GM23338 (cell line): ENCODE results near the gene RAPGEF3. TPM values are rescaled to one million over a fixed set of nuclear protein-coding genes. Genes with fewer than 3 reads are reported as not detected.

Experiments
- ATAC-seq: fragments of 200-7000 bp; cut with Tn5 transposase; 3 replicates; pipeline ENCODE4 v1.9.1; 2020
- DNase-seq: peaks from one replicate; pipeline ENCODE4 v3.0.0-alpha.2; 2015; ENCODE audit warnings: low spot score
- H2AFZ ChIP-seq: fragments of 200-600 bp; sonication (generic); 2 replicates; pipeline ENCODE4 v1.8.0; 2016; ENCODE audit warnings: antibody characterized with exemption, mild to moderate bottlenecking, moderate library complexity
- H3F3A ChIP-seq: fragments of 200-600 bp; sonication (generic); replicated peaks from 2 replicates; pipeline ENCODE4 v1.8.0; 2017; ENCODE audit warnings: antibody characterized with exemption, mixed run types, low read depth
- H3K27ac ChIP-seq: fragments of 200-600 bp; sonication (generic); 2 replicates; pipeline ENCODE4 v1.6.1; 2016; ENCODE audit warnings: low read depth
- H3K27me3 ChIP-seq: fragments of 200-600 bp; sonication (generic); 2 replicates; pipeline ENCODE4 v1.8.0; 2016; ENCODE audit warnings: mild to moderate bottlenecking, mixed run types, moderate library complexity; ENCODE audit not compliant: insufficient read depth
- H3K36me3 ChIP-seq: fragments of 200-600 bp; sonication (generic); 2 replicates; pipeline ENCODE4 v1.8.0; 2016; ENCODE audit warnings: mild to moderate bottlenecking; ENCODE audit not compliant: insufficient read depth
- H3K4me1 ChIP-seq: fragments of 200-600 bp; sonication (generic); 2 replicates; pipeline ENCODE4 v1.8.0; 2016; ENCODE audit warnings: mild to moderate bottlenecking, moderate library complexity; ENCODE audit not compliant: insufficient read depth
- H3K4me2 ChIP-seq: fragments of 200-600 bp; sonication (generic); 2 replicates; pipeline ENCODE4 v1.7.1; 2017; ENCODE audit warnings: mixed run types
- H3K4me3 ChIP-seq: fragments of 200-600 bp; sonication (generic); 2 replicates; pipeline ENCODE4 v1.6.1; 2016; ENCODE audit warnings: mixed run types
- H3K79me2 ChIP-seq: fragments of 200-600 bp; sonication (generic); replicated peaks from 2 replicates; pipeline ENCODE4 v1.8.0; 2017; ENCODE audit warnings: mild to moderate bottlenecking; ENCODE audit not compliant: insufficient read depth
- H3K9me2 ChIP-seq: fragments of 200-600 bp; sonication (generic); 2 replicates; pipeline ENCODE4 v1.8.0; 2017; ENCODE audit not compliant: insufficient read depth
- H4K20me1 ChIP-seq: fragments of 200-600 bp; sonication (generic); replicated peaks from 2 replicates; pipeline ENCODE4 v1.8.0; 2017; ENCODE audit warnings: mild to moderate bottlenecking; ENCODE audit not compliant: insufficient read depth
- H3K27ac Mint-ChIP-seq: 2 replicates; pipeline ENCODE4 v1.8.0; 2020; ENCODE audit warnings: inconsistent platforms, mild to moderate bottlenecking, moderate library complexity, mixed read lengths
- H3K27me3 Mint-ChIP-seq: 3 replicates; pipeline ENCODE4 v1.8.0; 2022; ENCODE audit warnings: low read depth, mild to moderate bottlenecking, moderate library complexity, mixed read lengths, inconsistent platforms; ENCODE audit not compliant: insufficient read depth, poor library complexity
- H3K36me3 Mint-ChIP-seq: 3 replicates; pipeline ENCODE4 v1.8.0; 2021; ENCODE audit warnings: low read depth, mild to moderate bottlenecking, inconsistent platforms, moderate library complexity, mixed read lengths
- H3K4me1 Mint-ChIP-seq: 3 replicates; pipeline ENCODE4 v1.8.0; 2020; ENCODE audit warnings: mild to moderate bottlenecking, inconsistent platforms, mixed read lengths
- H3K4me3 Mint-ChIP-seq: 3 replicates; pipeline ENCODE4 v1.8.0; 2021; ENCODE audit warnings: moderate library complexity, mild to moderate bottlenecking, inconsistent platforms, mixed read lengths
- H3K9me3 Mint-ChIP-seq: 3 replicates; pipeline ENCODE4 v1.8.0; 2020; ENCODE audit warnings: moderate library complexity, mild to moderate bottlenecking, inconsistent platforms, mixed read lengths
- CREB1 ChIP-seq: fragments of 250-450 bp; sonication (Bioruptor Pico); IDR thresholded peaks from 2 replicates; pipeline ENCODE4 v1.5.0; 2020; ENCODE audit warnings: low read depth, mild to moderate bottlenecking, moderate library complexity
- EZH2 ChIP-seq: fragments of 200-600 bp; sonication (generic); IDR thresholded peaks from one replicate; pipeline ENCODE4 v1.8.0; 2017; ENCODE audit warnings: antibody characterized with exemption, mild to moderate bottlenecking, low read depth; ENCODE audit not compliant: unreplicated experiment
- STAT1 ChIP-seq: IDR thresholded peaks from one replicate; pipeline ENCODE4 v1.6.1; 2016; ENCODE audit warnings: antibody characterized with exemption; ENCODE audit not compliant: unreplicated experiment
- ZNF331 ChIP-seq: fragments of 250-450 bp; sonication (Bioruptor Pico); IDR thresholded peaks from 2 replicates; pipeline ENCODE4 v1.5.0; 2020; ENCODE audit warnings: low read depth, mild to moderate bottlenecking, moderate library complexity
- polyA plus RNA-seq: library from polyadenylated mRNA; unstranded; fragments of >200 nt; fragmentation: Nextera tagmentation; extraction: Ambion mirVana; gene quantifications from 2 replicates; pipeline ENCODE4 v1.2.1, GENCODE V29; 2016
- total RNA-seq: library from RNA; depleted of rRNA; stranded (reverse); fragments of >200 nt; shearing (Covaris generic); gene quantifications from 2 replicates; pipeline ENCODE4 v1.2.3, GENCODE V29; 2014
- TF ChIP-seq, protein P1 (sequence below), 2 experiments: fragments of 200-600 bp in 1 of 2; sonication (generic) in 1 of 2; conservative IDR thresholded peaks; 2 replicates each; pipeline versions ENCODE4 v1.5.1 to v1.6.1; 2016 to 2017; ENCODE audit warnings: antibody characterized with exemption in 2 of 2, low read depth in 2 of 2, mild to moderate bottlenecking in 2 of 2, moderate library complexity in 1 of 2
- TF ChIP-seq, protein P2 (sequence below): IDR thresholded peaks from one replicate; pipeline ENCODE4 v1.6.1; 2018; ENCODE audit warnings: antibody characterized with exemption; ENCODE audit not compliant: unreplicated experiment

RAPGEF3 gene
- total and polyA plus RNA-seq, 2 experiments from 2014 or later, result 2.3 to 11.8 TPM

- Histone ChIP-seq H3K4me2 (no peak overlapping the region), H3K27ac (no peak overlapping the region), H2AFZ (no peak overlapping the region), H3K9me2 (no peaks in the 10 kb centered on the region), H3K27me3 (no peaks in the 10 kb centered on the region), H3K4me1 (0 out of 2 replicates have a peak, but pooled peaks cover 2% of the 10 kb centered on the region), H3K79me2 (no peaks in the 10 kb centered on the region), H3F3A (no peaks in the 10 kb centered on the region), H3K36me3 (no peaks in the 10 kb centered on the region), H4K20me1 (no peaks in the 10 kb centered on the region), H3K4me3 (no peak overlapping the region)
- Mint-ChIP-seq H3K36me3 (no peaks in the 10 kb centered on the region; the same call in 2 of the 3 replicates), H3K4me3 (no peak overlapping the region), H3K27me3 (peaks cover 8% of the 10 kb centered on the region), H3K4me1 (peaks cover 2% of the 10 kb centered on the region), H3K27ac (no peak overlapping the region), H3K9me3 (no peaks in the 10 kb centered on the region)
- no peak for ATAC-seq
- TF ChIP-seq, protein P1, sequence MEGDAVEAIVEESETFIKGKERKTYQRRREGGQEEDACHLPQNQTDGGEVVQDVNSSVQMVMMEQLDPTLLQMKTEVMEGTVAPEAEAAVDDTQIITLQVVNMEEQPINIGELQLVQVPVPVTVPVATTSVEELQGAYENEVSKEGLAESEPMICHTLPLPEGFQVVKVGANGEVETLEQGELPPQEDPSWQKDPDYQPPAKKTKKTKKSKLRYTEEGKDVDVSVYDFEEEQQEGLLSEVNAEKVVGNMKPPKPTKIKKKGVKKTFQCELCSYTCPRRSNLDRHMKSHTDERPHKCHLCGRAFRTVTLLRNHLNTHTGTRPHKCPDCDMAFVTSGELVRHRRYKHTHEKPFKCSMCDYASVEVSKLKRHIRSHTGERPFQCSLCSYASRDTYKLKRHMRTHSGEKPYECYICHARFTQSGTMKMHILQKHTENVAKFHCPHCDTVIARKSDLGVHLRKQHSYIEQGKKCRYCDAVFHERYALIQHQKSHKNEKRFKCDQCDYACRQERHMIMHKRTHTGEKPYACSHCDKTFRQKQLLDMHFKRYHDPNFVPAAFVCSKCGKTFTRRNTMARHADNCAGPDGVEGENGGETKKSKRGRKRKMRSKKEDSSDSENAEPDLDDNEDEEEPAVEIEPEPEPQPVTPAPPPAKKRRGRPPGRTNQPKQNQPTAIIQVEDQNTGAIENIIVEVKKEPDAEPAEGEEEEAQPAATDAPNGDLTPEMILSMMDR (conservative IDR thresholded peaks at IDR 0.05; ENCODE audit: low read depth in 2 of 2), result no peak
- TF ChIP-seq, protein P2, sequence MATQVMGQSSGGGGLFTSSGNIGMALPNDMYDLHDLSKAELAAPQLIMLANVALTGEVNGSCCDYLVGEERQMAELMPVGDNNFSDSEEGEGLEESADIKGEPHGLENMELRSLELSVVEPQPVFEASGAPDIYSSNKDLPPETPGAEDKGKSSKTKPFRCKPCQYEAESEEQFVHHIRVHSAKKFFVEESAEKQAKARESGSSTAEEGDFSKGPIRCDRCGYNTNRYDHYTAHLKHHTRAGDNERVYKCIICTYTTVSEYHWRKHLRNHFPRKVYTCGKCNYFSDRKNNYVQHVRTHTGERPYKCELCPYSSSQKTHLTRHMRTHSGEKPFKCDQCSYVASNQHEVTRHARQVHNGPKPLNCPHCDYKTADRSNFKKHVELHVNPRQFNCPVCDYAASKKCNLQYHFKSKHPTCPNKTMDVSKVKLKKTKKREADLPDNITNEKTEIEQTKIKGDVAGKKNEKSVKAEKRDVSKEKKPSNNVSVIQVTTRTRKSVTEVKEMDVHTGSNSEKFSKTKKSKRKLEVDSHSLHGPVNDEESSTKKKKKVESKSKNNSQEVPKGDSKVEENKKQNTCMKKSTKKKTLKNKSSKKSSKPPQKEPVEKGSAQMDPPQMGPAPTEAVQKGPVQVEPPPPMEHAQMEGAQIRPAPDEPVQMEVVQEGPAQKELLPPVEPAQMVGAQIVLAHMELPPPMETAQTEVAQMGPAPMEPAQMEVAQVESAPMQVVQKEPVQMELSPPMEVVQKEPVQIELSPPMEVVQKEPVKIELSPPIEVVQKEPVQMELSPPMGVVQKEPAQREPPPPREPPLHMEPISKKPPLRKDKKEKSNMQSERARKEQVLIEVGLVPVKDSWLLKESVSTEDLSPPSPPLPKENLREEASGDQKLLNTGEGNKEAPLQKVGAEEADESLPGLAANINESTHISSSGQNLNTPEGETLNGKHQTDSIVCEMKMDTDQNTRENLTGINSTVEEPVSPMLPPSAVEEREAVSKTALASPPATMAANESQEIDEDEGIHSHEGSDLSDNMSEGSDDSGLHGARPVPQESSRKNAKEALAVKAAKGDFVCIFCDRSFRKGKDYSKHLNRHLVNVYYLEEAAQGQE, result no peak
- TF ChIP-seq CREB1 (CRISPR knock-in tag) (no peak), EZH2 (no peak)
- DNase-seq, result no peak
Observed at GRCh38 chr12:47729233-47729632, 29.4 kb downstream of the RAPGEF3 start.

DNA sequence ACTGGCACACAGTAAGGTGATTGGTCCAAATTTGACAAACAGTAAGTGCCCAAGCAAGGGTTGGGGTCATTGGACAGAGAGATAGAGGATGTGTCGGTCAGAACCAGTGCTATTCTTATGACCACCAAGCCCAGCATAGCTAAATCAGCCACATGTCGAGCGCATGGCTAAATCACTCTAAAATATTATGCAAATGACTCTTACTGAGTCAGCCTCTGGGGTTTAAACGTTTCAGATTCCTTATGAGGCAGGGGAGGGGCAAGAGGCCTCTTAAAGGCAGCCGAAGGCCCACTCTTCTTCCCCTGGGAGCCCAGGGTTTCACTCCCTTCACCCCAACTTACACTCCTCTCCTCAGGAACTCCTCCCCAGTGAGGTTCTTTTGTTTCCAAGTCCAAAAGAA is 32.8 kb downstream of the RAPGEF3 start:
- H3K36me3 Mint-ChIP-seq, result no peaks in the 10 kb centered on the region; the same call in 2 of the 3 replicates
- Histone ChIP-seq H4K20me1 (no peaks in the 10 kb centered on the region), H2AFZ (no peak overlapping the region), H3K9me2 (no peaks in the 10 kb centered on the region), H3K4me3 (no peak overlapping the region), H3K79me2 (no peaks in the 10 kb centered on the region), H3K27me3 (no peaks in the 10 kb centered on the region), H3K4me1 (no peaks in the 10 kb centered on the region), H3K4me2 (no peak overlapping the region), H3K36me3 (no peaks in the 10 kb centered on the region), H3F3A (no peaks in the 10 kb centered on the region), H3K27ac (no peak overlapping the region)
- DNase-seq (no peak), ATAC-seq (no peak)
- H3K27ac Mint-ChIP-seq, result no peak overlapping the region
- H3K9me3 Mint-ChIP-seq, result no peaks in the 10 kb centered on the region
- no peak overlapping the region for H3K4me3 Mint-ChIP-seq
- TF ChIP-seq STAT1 (no peak), CREB1 (CRISPR knock-in tag) (no peak), ZNF331 (no peak)
- TF ChIP-seq, protein P1 (conservative IDR thresholded peaks at IDR 0.05; ENCODE audit: low read depth in 2 of 2), result no peak
- TF ChIP-seq, protein P2, result no peak
- peaks cover 11% of the 10 kb centered on the region for H3K27me3 Mint-ChIP-seq
- H3K4me1 Mint-ChIP-seq, result no peaks in the 10 kb centered on the region
